LHCN-M2 (cell line): ENCODE results near the gene CCDC80. TPM values are rescaled to one million over a fixed set of nuclear protein-coding genes. Genes with fewer than 3 reads are reported as not detected.

Experiments used
- total RNA-seq: library from RNA; depleted of rRNA; stranded (reverse); fragments of >200 nt; gene quantifications from 2 replicates; pipeline ENCODE4 v1.2.3, GENCODE V29; 2014; rRNA removed

The CCDC80 gene
- total RNA-seq, 1 experiment from 2014 or later = 96.0 TPM

Other genes with a start within 250 kb of the CCDC80 start
- 0.17 TPM in 1 of 2 replicates, not detected in the other for gene BTLA, start 141.7 kb downstream of the CCDC80 start, total RNA-seq
- gene ATG3, start 79.2 kb downstream of the CCDC80 start, total RNA-seq = 78.7 and 84.4 TPM in 2 replicates
- gene SLC35A5, start 79.1 kb downstream of the CCDC80 start, total RNA-seq = 34.8 and 49.1 TPM in 2 replicates
- not detected in 2 replicates for gene CD200R1L, start 205.7 kb upstream of the CCDC80 start, total RNA-seq